ENCODE measurements around the gene BNC2. TPM values are rescaled to one million over a fixed set of nuclear protein-coding genes. Genes with fewer than 3 reads are reported as not detected.

BNC2 gene
- total and polyA plus RNA-seq, 8 donors: 0.28 to 7.6 (median 0.99) TPM

DNA sequence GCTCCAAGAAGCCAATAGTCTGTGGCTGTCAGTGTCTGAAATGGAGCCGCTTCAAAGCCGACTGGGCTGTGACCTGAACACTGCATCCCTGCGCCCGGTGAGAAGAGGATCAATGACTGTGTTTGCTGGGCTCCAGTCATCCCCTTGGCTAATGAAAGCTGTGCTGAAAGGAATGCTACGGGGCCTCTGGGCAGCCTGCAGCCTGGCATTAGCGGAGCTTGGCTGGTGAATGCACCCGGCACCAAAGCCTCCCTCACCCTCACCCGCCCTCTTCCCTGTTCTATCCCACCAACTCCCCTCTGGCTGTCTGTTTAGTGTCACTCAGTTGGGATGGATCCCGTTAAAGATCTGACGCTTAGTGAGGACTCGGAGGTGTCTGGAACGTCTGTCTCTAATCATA lies 355.3 kb downstream of the BNC2 start:
- FAIRE-seq (no peak), ATAC-seq (no peak), DNase-seq (no peak)
- intact Hi-C loops (cut with DNase I): no loop called here
- H3K4me3 ChIP-seq: no peak overlapping the region
- H3K27ac ChIP-seq: no peak overlapping the region
- H3K27me3 ChIP-seq: no peaks in the 10 kb centered on the region
- H3K36me3 ChIP-seq: no peaks in the 10 kb centered on the region
- H3K9me3 ChIP-seq: no peaks in the 10 kb centered on the region
- TF ChIP-seq, protein P1, sequence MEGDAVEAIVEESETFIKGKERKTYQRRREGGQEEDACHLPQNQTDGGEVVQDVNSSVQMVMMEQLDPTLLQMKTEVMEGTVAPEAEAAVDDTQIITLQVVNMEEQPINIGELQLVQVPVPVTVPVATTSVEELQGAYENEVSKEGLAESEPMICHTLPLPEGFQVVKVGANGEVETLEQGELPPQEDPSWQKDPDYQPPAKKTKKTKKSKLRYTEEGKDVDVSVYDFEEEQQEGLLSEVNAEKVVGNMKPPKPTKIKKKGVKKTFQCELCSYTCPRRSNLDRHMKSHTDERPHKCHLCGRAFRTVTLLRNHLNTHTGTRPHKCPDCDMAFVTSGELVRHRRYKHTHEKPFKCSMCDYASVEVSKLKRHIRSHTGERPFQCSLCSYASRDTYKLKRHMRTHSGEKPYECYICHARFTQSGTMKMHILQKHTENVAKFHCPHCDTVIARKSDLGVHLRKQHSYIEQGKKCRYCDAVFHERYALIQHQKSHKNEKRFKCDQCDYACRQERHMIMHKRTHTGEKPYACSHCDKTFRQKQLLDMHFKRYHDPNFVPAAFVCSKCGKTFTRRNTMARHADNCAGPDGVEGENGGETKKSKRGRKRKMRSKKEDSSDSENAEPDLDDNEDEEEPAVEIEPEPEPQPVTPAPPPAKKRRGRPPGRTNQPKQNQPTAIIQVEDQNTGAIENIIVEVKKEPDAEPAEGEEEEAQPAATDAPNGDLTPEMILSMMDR (IDR thresholded peaks at IDR 0.05): no peak
- WGBS, 2 donors: 45 to 50% methylated on average over 12 of the region's 12 CpGs
- H3K4me1 ChIP-seq: no peaks in the 10 kb centered on the region

DNA sequence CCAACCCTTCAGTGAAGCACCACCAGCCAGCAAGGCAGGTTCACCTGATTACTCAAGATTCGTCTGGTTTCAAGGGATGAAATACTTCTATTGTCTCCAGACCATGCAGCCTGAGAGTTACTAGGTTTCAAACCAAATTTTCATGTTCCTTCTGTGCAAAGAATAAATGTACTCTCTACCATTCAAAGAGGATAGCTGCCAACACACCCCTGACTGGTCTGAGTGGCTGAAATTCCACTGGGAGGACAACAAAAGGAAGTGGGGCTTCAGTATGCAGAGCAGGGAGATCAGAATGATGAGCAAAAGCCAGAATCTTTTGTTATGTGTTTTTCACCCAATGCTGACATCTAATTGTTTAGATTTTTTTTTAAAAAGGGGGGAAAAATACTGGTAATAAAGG lies 356.3 kb downstream of the BNC2 start:
- DNase-seq (no peak), FAIRE-seq (no peak), ATAC-seq (no peak)
- Histone ChIP-seq H3K9me3 (no peaks in the 10 kb centered on the region), H3K4me3 (no peak overlapping the region), H3K4me1 (no peaks in the 10 kb centered on the region), H3K36me3 (no peaks in the 10 kb centered on the region), H3K27me3 (no peaks in the 10 kb centered on the region), H3K27ac (no peak overlapping the region)
- 41 to 52% methylated on average over 1 of the region's 1 CpG for WGBS, 2 donors
- intact Hi-C loops (cut with DNase I): no loop called here
- TF ChIP-seq, protein P1 (IDR thresholded peaks at IDR 0.05): no peak

DNA sequence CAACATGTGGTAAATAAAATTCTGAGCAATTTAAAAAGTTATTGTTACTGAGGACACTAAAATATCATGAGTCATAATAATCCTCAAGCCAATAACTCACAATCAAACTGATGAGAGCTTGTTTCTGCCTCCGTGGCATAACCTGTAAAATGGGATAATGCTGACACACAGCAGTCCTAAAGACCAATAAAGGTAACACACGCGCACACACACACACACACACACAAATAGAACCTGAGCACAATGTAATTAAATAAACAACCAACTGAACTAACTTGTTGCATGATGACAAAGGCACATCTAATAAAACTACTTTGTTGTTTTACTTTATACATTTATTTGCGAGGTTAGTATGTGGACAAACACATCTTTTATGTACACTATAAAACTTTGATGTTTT lies 358.2 kb downstream of the BNC2 start:
- intact Hi-C loops (cut with DNase I): no loop called here
- H3K27me3 ChIP-seq: no peaks in the 10 kb centered on the region
- H3K4me3 ChIP-seq: no peak overlapping the region
- no peak overlapping the region for H3K27ac ChIP-seq
- ATAC-seq (no peak), DNase-seq (no peak), FAIRE-seq (peak; percentile 39)
- no peaks in the 10 kb centered on the region for H3K36me3 ChIP-seq
- WGBS, 2 donors: 80 to 88% methylated on average over 4 of the region's 4 CpGs
- H3K9me3 ChIP-seq: no peaks in the 10 kb centered on the region
- TF ChIP-seq, protein P1 (IDR thresholded peaks at IDR 0.05): no peak
- H3K4me1 ChIP-seq: no peaks in the 10 kb centered on the region

DNA sequence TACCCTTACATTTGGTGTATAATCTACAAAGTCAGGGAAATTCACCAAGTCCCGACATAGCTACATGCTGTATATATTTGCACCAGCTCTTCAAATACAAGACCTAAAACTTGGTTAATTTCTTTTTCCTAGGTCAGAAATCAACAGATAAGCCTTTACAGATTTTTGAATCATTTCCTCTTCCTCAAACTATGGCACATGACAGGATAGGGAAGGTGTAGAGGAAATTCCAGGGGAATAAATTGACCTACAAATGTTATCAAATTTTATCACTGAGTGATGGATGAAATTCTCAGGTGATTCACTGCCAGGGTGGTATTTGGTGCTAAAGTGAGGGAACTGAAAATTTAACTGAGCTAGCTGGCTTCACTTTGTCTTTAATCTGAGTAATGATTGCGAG lies 360.0 kb downstream of the BNC2 start:
- DNase-seq: no peak
- H3K27ac ChIP-seq: no peak overlapping the region
- FAIRE-seq: no peak
- no peak for ATAC-seq
- H3K4me3 ChIP-seq: no peak overlapping the region
- intact Hi-C loops (cut with DNase I): no loop called here
- TF ChIP-seq, protein P1 (IDR thresholded peaks at IDR 0.05): no peak
- H3K9me3 ChIP-seq: no peaks in the 10 kb centered on the region
- WGBS, 2 donors: 82 to 88% methylated on average over 2 of the region's 2 CpGs
- H3K27me3 ChIP-seq: no peaks in the 10 kb centered on the region
- H3K36me3 ChIP-seq: no peaks in the 10 kb centered on the region
- H3K4me1 ChIP-seq: no peaks in the 10 kb centered on the region

DNA sequence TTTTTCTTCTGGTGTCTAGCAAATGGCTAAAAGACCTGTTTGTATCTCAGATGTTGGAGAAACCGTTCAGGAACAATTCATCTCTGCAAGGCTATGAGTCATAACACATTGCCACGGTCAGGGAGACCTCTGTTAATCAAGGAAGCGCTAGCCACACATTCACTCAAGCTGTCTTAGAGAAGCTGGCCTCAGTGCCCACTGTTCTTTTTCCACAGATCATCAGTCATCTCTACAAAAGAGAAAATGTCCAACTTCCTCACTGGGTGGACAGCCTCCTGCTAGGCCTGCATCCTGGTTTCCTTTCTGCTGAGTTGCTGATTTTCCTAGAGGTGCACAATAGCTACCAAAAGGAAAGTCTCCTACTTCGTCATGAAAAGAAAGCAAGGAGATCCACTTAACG lies 360.5 kb downstream of the BNC2 start:
- H3K9me3 ChIP-seq: no peaks in the 10 kb centered on the region
- DNase-seq (no peak), ATAC-seq (peak in 1 of 4 donors; percentile 18), FAIRE-seq (no peak)
- H3K4me1 ChIP-seq: no peaks in the 10 kb centered on the region
- 72 to 76% methylated on average over 5 of the region's 5 CpGs for whole genome bisulfite sequencing, 2 donors
- H3K36me3 ChIP-seq: no peaks in the 10 kb centered on the region
- TF ChIP-seq, protein P1 (IDR thresholded peaks at IDR 0.05): no peak
- no peaks in the 10 kb centered on the region for H3K27me3 ChIP-seq
- intact Hi-C loops (cut with DNase I): no loop called here
- no peak overlapping the region for H3K27ac ChIP-seq
- no peak overlapping the region for H3K4me3 ChIP-seq
